ENCODE results near the gene RNF217.
"Not testable (repeated sequence)": the region's sequence is repeated elsewhere in the genome, so short reads cannot be mapped to it uniquely, and the experiment has no call there.

Gene RNF217

GRCh38 chr6:124961777-124962638 is at the start of gene RNF217:
Gene RNF217 (plus strand): TSS chr6:124962437. CDS start chr6:124962545, 108 bp downstream.
- peak; percentile 78 for DNase-seq (ENCODE audit: low spot score)

DNA sequence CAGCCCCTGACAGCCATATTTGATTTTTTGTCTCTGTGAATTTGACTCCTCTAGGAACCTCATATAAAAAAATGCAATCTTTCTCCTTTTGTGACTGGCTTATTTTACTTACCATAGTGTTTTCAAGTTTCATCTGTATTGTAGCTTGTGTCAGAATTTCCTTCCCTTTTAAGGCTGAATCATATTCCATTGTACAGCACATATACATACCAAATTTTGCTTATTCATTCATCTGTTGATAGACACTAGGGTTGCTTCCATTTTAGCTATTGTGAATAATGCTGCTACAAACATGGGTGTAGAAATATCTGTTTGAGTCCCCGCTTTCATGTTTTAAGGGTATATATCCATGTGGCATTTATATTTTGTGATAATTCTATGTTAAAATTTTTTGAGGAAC is 49.2 kb upstream of the RNF217 start:
- no peak for DNase-seq (ENCODE audit: low spot score)

GRCh38 chr6:124917769-124918168 is 44.5 kb upstream of the RNF217 start:
- DNase-seq (ENCODE audit: low spot score) = no peak

GRCh38 chr6:124919703-124920102 is 42.5 kb upstream of the RNF217 start:
- not testable (repeated sequence) for DNase-seq (ENCODE audit: low spot score)

DNA sequence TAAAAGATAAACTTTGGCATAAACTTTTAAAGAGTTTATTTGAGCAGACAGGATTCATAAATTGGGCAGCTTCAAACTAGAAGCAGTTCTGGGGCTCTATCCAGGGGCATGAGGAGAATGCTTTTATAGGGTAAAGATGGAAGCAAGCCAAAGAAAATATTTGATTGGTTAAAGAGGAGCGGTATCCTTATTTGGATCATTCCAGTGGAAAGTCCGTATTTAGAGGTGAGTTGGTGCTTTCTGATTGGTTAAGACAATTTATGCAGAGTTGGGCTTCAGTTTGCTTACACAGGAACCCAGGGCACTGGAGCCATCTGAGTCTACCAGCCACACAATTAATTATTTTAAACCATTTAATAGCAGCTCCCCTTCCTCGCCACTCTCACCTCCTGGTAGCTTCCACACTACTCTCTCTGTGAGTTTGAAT is 37.9 kb upstream of the RNF217 start:
- DNase-seq (ENCODE audit: low spot score) = no peak

GRCh38 chr6:124926435-124926834 is 35.8 kb upstream of the RNF217 start:
- no peak for DNase-seq (ENCODE audit: low spot score)

- peak; percentile 48 for DNase-seq (ENCODE audit: low spot score)
These were observed 34.4 kb upstream of the RNF217 start for GRCh38 chr6:124927806-124928205.

DNA sequence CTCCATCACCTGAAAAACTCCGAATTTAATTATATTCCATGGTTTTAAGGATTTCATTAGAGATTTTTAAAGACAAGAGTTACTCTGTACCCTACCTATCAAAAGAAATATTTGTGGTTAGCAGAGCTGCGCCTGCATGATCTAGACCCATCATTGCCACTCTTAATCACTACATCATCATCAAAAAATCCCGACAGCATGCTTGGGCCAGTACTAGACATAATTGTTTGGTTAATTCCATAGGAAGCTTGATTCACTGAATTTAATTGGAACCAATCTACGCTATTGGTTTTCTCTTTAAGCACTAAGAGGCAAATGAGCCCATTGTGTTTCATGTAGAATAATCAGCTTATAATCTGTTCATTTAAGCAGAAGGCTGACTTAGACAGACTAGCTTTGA is 33.4 kb upstream of the RNF217 start:
- DNase-seq (ENCODE audit: low spot score) = no peak

GRCh38 chr6:124937645-124938044 is 24.6 kb upstream of the RNF217 start:
- DNase-seq (ENCODE audit: low spot score) = no peak

GRCh38 chr6:124941259-124941658 is 21.0 kb upstream of the RNF217 start:
- peak; percentile 32 for DNase-seq (ENCODE audit: low spot score)

GRCh38 chr6:124943658-124944057 is 18.6 kb upstream of the RNF217 start:
- DNase-seq (ENCODE audit: low spot score) = no peak

DNA sequence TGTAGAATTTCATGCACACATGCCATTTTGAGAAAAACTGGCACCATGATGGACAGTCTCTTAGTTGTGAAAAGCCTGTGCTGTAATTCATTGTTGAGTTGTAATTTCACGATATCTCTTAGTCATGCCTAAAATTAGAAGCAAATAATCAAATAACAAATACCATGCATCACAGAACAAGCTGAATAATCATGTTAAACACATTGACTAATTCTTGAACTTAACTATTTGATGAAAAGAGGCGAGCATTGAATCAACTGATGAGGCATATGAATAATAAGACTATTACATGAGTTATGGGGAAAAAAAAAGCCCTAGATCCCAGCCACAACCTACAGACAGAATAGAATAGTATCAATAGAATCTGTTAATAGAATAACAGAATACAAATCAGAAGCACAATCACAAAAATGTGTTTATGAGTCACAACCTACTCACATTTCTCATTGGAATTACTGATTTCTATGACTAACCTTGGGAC is 14.2 kb upstream of the RNF217 start:
- DNase-seq (ENCODE audit: low spot score) = peak; percentile 30

DNA sequence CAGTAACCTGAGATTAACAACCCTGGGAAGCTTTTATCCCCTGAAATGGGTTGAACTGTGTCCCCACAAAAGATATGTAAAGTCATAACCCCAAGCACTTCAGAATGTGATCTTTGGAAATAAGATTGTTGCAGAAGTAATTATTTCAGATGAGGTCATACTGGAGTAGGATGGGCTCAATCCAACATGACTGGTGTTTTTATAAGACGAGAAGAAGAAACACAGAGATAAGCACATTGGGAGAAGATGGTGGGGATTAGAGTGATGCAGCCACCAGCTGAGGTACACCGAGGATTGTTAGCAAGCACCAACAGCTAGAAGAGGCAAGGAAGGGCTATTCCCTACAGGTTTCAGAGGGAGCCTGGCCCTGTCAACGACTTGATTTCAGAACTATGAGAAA is 12.5 kb upstream of the RNF217 start:
- DNase-seq (ENCODE audit: low spot score) = no peak

DNA sequence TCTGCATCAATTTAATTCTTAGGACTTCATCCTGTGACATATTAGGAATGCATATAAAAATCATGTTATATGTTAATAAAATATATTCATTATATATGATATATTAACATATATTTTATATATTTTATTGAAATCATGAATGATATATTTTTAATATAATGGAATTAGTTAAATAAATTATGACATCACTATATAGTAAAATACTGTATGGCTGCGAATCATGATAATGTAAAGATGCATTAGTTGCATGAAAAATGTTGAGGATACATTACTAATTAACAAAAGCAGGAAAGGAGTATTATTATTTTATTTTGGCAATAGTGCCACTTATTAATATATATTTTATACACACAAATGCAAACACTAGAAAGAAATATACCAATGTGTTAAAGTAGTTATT is 8.4 kb upstream of the RNF217 start:
- DNase-seq (ENCODE audit: low spot score) = no peak

- DNase-seq (ENCODE audit: low spot score) = no peak
These were observed 7.0 kb upstream of the RNF217 start for GRCh38 chr6:124955108-124955856.

DNA sequence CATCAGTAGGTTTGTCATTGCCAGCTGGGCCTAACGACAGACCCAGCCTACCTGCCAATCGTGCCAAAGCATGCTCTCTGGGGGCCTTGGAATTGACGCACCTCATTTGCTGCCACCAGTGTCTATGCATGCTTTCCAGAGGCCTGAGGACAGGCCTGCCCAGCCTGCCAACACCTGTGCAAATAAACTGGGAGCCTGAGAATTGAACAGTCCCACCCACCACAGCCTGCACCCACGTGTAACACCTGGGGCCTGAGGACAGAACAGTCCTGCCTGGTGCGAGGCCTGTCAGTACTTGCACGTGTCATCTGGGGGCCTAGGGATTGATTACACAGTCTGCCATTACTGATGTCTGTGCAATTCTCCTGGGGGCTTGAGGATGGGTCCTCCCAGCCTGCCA is 6.2 kb upstream of the RNF217 start:
- no peak for DNase-seq (ENCODE audit: low spot score)

- no peak for DNase-seq (ENCODE audit: low spot score)
These were observed 4.1 kb upstream of the RNF217 start for GRCh38 chr6:124958149-124958548.

- peak; percentile 69 for DNase-seq (ENCODE audit: low spot score)
These were observed 3.4 kb upstream of the RNF217 start for GRCh38 chr6:124958759-124959354.

DNA sequence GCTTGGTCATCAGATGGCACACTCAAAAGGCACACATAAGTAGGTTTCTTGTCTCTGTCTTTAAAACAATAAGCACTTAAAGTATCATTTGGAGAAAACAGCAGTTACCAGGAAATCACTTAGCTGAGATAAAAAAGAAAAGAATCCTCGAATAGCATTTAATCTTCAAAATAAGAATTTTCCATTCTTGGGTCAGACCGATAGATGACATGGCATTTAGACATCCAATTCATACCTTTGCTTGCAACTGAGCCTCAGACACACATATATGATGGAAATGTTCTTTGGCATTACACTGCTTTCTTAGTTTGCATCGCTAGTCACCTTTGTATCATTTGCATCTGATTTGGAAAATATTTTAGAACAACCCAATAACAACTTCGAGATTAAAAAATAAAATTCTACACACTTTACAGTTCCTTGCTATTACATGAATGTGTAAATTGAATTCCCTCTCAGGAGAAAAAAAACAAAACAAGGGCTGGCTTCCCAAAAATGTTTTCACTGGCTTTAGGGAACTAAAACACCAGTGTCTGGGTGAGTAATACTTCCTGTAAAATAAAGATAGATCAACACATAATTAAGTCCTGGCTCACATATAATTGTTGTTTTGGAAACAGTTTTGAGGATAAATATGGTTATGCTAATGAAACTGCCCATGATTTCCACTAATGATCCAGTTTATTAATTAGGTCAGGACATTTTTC is 1.3 kb upstream of the RNF217 start:
- DNase-seq (ENCODE audit: low spot score) = peak; percentile 13

- DNase-seq (ENCODE audit: low spot score) = no peak
These were observed 817 bp upstream of the RNF217 start for GRCh38 chr6:124961464-124961776.

DNA sequence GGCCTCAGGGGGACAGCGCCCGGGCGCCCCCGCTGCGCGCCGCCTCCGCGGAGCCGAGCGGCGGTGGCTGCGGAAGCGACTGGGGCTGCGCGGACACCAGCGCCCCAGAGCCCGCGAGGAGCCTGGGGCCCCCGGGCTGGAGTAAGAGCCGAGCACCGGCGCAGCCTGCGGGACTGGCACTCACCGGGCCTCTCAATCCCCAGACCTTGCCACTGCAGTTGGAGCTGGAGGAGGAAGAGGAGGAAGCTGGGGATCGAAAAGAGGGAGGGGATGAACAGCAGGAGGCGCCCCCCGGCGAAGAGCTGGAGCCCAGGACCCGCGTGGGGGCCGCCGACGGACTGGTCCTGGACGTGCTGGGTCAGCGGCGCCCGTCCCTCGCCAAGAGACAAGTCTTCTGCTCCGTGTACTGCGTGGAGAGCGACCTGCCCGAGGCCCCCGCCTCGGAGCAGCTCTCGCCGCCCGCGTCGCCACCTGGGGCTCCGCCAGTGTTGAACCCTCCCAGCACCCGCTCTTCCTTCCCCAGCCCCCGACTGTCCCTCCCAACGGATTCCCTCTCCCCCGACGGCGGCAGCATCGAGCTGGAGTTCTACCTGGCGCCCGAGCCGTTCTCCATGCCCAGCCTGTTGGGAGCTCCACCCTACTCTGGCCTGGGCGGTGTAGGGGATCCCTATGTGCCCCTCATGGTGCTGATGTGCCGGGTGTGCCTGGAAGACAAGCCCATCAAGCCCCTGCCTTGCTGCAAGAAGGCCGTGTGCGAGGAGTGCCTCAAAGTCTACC is 590 bp downstream of the RNF217 start:
- peak; percentile 54 for DNase-seq (ENCODE audit: low spot score)

All from kidney tubule cell (primary cell).